SK-N-MC (cell line): Measurements from ENCODE around the gene PIGS.

Source experiments
- EZH2 ChIP-seq: fragments of 200-600 bp; sonication (generic); IDR thresholded peaks from one replicate; pipeline ENCODE4 v1.6.1; 2017; ENCODE audit warnings: antibody characterized with exemption
- FOXP2 ChIP-seq: optimal IDR thresholded peaks from 2 replicates; pipeline ENCODE3; 2011; ENCODE audit warnings: mild to moderate bottlenecking, moderate library complexity; ENCODE audit not compliant: insufficient read depth; ENCODE audit errors: extremely low read length, control extremely low read depth
- POLR2AphosphoS5 ChIP-seq: IDR thresholded peaks from 2 replicates; pipeline ENCODE4 v1.6.1; 2012; ENCODE audit warnings: mild to moderate bottlenecking, low read depth, low read length, borderline replicate concordance

DNA sequence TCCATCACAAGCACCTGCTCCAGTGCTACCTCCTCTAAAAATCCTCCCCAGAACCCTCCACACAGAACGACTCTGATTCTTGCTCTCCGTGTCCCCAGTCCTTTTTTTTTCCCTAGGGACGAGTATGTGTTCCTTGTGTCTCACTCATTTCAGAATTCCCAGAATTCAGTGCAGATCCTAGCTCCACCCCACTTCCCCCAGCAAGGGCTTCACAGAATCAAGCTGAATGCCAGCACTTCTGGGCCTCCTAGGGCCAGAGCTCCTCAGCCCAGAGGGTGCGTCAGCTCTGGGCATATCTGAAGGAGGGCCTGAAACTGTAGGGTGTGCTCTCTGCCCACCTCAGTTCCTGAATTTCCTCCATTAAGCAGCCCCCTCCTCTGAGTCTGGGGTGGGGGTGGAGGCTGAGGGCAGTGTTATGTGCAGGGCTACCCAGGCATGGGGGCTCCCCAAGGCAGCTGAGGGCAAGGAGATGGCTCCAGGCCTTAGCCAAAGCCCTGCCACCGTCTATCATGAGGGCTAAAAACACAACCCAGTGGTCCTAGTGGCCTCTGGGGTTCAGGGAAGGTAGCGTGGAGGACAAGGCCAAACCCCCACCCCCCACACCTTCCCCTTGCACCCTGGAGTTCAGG is 25.4 kb downstream of the PIGS start:
- TF ChIP-seq POLR2AphosphoS5, result no peak
- no peak for TF ChIP-seq EZH2
- TF ChIP-seq FOXP2, result no peak
